GM12878 (cell line): Measurements from ENCODE around the gene SCN4A.

ENCODE experiments used
- ATF7 ChIP-seq: fragments of 450-650 bp; IDR thresholded peaks from 2 replicates; pipeline ENCODE4 v1.6.1; 2016; ENCODE audit warnings: low read depth, mild to moderate bottlenecking
- EP300 ChIP-seq, 2 experiments: fragments of 150-350 bp in 1 of 2; IDR thresholded peaks; 2 replicates each; pipeline ENCODE4 v1.6.1; 2011 to 2012; ENCODE audit warnings: low read depth in 2 of 2, low read length in 2 of 2, borderline replicate concordance in 1 of 2, improper control_type of control experiment in 1 of 2, inconsistent platforms in 1 of 2; ENCODE audit not compliant: control insufficient read depth in 1 of 2

GRCh38 chr17:63962298-63962744, 10.4 kb downstream of the SCN4A start:
- TF ChIP-seq ATF7, result no peak
- no peak for TF ChIP-seq EP300 (IDR thresholded peaks at IDR 0.05; ENCODE audit: borderline replicate concordance in 1 of 2, control insufficient read depth in 1 of 2, low read depth in 2 of 2, low read length in 2 of 2)
